K562 (cell line): Measurements from ENCODE around the gene SLCO3A1.

Source experiments
- FOXA1 ChIP-seq: fragments of 450-650 bp; IDR thresholded peaks from 2 replicates; pipeline ENCODE4 v1.6.1; 2016; ENCODE audit warnings: mild to moderate bottlenecking, borderline replicate concordance
- KDM1A ChIP-seq, 2 experiments: fragments of 450-650 bp; IDR thresholded peaks; 2 replicates each; pipeline ENCODE4 v1.6.1; 2016; ENCODE audit warnings: mild to moderate bottlenecking in 2 of 2
- ZNF121 ChIP-seq: sonication (generic); formaldehyde crosslinking; conservative IDR thresholded peaks from 2 replicates; pipeline ENCODE4 v1.8.0; 2022; ENCODE audit warnings: missing genetic modification reagents
- ZNF253 ChIP-seq: fragments of 250-450 bp; sonication (Bioruptor Pico); conservative IDR thresholded peaks from 2 replicates; pipeline ENCODE4 v1.6.1; 2021; ENCODE audit warnings: mild to moderate bottlenecking

GRCh38 chr15:91946581-91947292, 93.2 kb downstream of the SLCO3A1 start:
- TF ChIP-seq KDM1A (IDR thresholded peaks at IDR 0.05) (no peak), ZNF121 (CRISPR knock-in tag) (no peak), ZNF253 (CRISPR knock-in tag) (no peak), FOXA1 (no peak)
